NCI-H146 treated with DMSO at 0.1 percent for 48 hours (cell line): ENCODE data around the gene BGN.

Experiments used
- DNase-seq: peaks from one replicate; lab custom pipeline; 2025; ENCODE audit not compliant: unreplicated experiment; lab: John Stamatoyannopoulos, UW

BGN gene

GRCh38 chrX:153482376-153483015, 12.3 kb upstream of the BGN start:
- no peak for DNase-seq

GRCh38 chrX:153485396-153486080, 9.2 kb upstream of the BGN start:
- no peak for DNase-seq

- DNase-seq, result no peak
These were observed 8.6 kb upstream of the BGN start for GRCh38 chrX:153486171-153486570.

- no peak for DNase-seq
These were observed 7.1 kb upstream of the BGN start for GRCh38 chrX:153487590-153488071.

- DNase-seq, result no peak
These were observed 6.4 kb upstream of the BGN start for GRCh38 chrX:153488231-153488914.

- no peak for DNase-seq
These were observed 4.4 kb upstream of the BGN start for GRCh38 chrX:153490217-153490930.

GRCh38 chrX:153491351-153491914, 3.3 kb upstream of the BGN start:
- no peak for DNase-seq

- DNase-seq, result no peak
These were observed 2.9 kb upstream of the BGN start for GRCh38 chrX:153491918-153492317.

- DNase-seq, result no peak
These were observed 2.2 kb upstream of the BGN start for GRCh38 chrX:153492543-153492942.

- DNase-seq, result no peak
These were observed 1.7 kb upstream of the BGN start for GRCh38 chrX:153493085-153493484.

GRCh38 chrX:153494061-153494460, 719 bp upstream of the BGN start:
- DNase-seq, result no peak

GRCh38 chrX:153495362-153495751, 577 bp downstream of the BGN start:
- no peak for DNase-seq

- DNase-seq, result no peak
These were observed 1.3 kb downstream of the BGN start for GRCh38 chrX:153495903-153496589.

GRCh38 chrX:153496590-153496959, 1.8 kb downstream of the BGN start:
- no peak for DNase-seq

GRCh38 chrX:153498453-153498852, 3.7 kb downstream of the BGN start:
- DNase-seq, result no peak

GRCh38 chrX:153499341-153499740, 4.6 kb downstream of the BGN start:
- no peak for DNase-seq

GRCh38 chrX:153499876-153500275, 5.1 kb downstream of the BGN start:
- DNase-seq, result no peak

- DNase-seq, result no peak
These were observed 6.0 kb downstream of the BGN start for GRCh38 chrX:153500676-153501280.

- DNase-seq, result no peak
These were observed 6.8 kb downstream of the BGN start for GRCh38 chrX:153501530-153501929.

GRCh38 chrX:153502131-153502530, 7.4 kb downstream of the BGN start:
- no peak for DNase-seq
